Chondrocyte (in vitro differentiated cells): ENCODE measurements around the gene CGRRF1. TPM values are rescaled to one million over a fixed set of nuclear protein-coding genes. Genes with fewer than 3 reads are reported as not detected.

ENCODE experiments used
- DNase-seq: peaks from one replicate; pipeline ENCODE4 v3.0.0; 2021; ENCODE audit warnings: mixed read lengths, low spot score
- H3K27ac Mint-ChIP-seq: one replicate; pipeline ENCODE4 v1.8.0; 2021; ENCODE audit warnings: mild to moderate bottlenecking, moderate library complexity, mixed read lengths; ENCODE audit not compliant: unreplicated experiment
- H3K27me3 Mint-ChIP-seq: 2 replicates; pipeline ENCODE4 v1.8.0; 2021; ENCODE audit warnings: low read depth, mixed read lengths
- H3K36me3 Mint-ChIP-seq: 2 replicates; pipeline ENCODE4 v1.8.0; 2021; ENCODE audit warnings: low read depth, mixed read lengths
- H3K4me1 Mint-ChIP-seq: 2 replicates; pipeline ENCODE4 v1.8.0; 2021; ENCODE audit warnings: low read depth, mild to moderate bottlenecking, mixed read lengths
- H3K4me3 Mint-ChIP-seq: one replicate; pipeline ENCODE4 v1.8.0; 2021; ENCODE audit warnings: mild to moderate bottlenecking, moderate library complexity, mixed read lengths; ENCODE audit not compliant: unreplicated experiment
- H3K9me3 Mint-ChIP-seq: 2 replicates; pipeline ENCODE4 v1.8.0; 2021; ENCODE audit warnings: low read depth, mixed read lengths
- CTCF ChIP-seq: fragments of 200-600 bp; sonication (generic); IDR thresholded peaks from 2 replicates; pipeline ENCODE4 v1.5.0; 2021; ENCODE audit warnings: antibody characterized with exemption, mild to moderate bottlenecking, moderate library complexity
- total RNA-seq: library from RNA; stranded (reverse); gene quantifications from 3 replicates; pipeline ENCODE4 v1.2.1, GENCODE V29; 2021

The CGRRF1 gene
- total RNA-seq, 1 donor from 2014 or later = 17.6 TPM

GRCh38 chr14:54564071-54564867, 54.6 kb downstream of the CGRRF1 start:
- Mint-ChIP-seq H3K27me3 (no peaks in the 10 kb centered on the region), H3K36me3 (peaks cover 3% of the 10 kb centered on the region), H3K9me3 (no peaks in the 10 kb centered on the region), H3K4me3 (peak overlapping the region; percentile 84), H3K4me1 (peaks cover 34% of the 10 kb centered on the region), H3K27ac (peak overlapping the region; percentile 95)
- peak; percentile 99 for TF ChIP-seq CTCF
- no peak for DNase-seq

GRCh38 chr14:54564868-54565784, 55.4 kb downstream of the CGRRF1 start:
- H3K4me1 Mint-ChIP-seq = peaks cover 42% of the 10 kb centered on the region
- DNase-seq = peak; percentile 88
- H3K4me3 Mint-ChIP-seq = peak overlapping the region; percentile 84
- H3K27ac Mint-ChIP-seq = peak overlapping the region; percentile 95
- no peaks in the 10 kb centered on the region for H3K27me3 Mint-ChIP-seq
- peak; percentile 72 for TF ChIP-seq CTCF
- H3K36me3 Mint-ChIP-seq = peaks cover 3% of the 10 kb centered on the region
- H3K9me3 Mint-ChIP-seq = no peaks in the 10 kb centered on the region

- H3K36me3 Mint-ChIP-seq = peaks cover 3% of the 10 kb centered on the region
- no peaks in the 10 kb centered on the region for H3K9me3 Mint-ChIP-seq
- H3K27ac Mint-ChIP-seq = peak overlapping the region; percentile 95
- peak; percentile 96 for DNase-seq
- no peaks in the 10 kb centered on the region for H3K27me3 Mint-ChIP-seq
- H3K4me3 Mint-ChIP-seq = peak overlapping the region; percentile 84
- TF ChIP-seq CTCF = peak; percentile 6
- H3K4me1 Mint-ChIP-seq = peaks cover 50% of the 10 kb centered on the region
These were observed 56.2 kb downstream of the CGRRF1 start for GRCh38 chr14:54565785-54566409.

- H3K4me1 Mint-ChIP-seq = peaks cover 54% of the 10 kb centered on the region
- peak; percentile 92 for DNase-seq
- H3K4me3 Mint-ChIP-seq = peak within 1 kb of the TSS; percentile 97
- TF ChIP-seq CTCF = peak; percentile 73
- H3K36me3 Mint-ChIP-seq = peaks cover 5% of the 10 kb centered on the region
- H3K27me3 Mint-ChIP-seq = no peaks in the 10 kb centered on the region
- H3K9me3 Mint-ChIP-seq = no peaks in the 10 kb centered on the region
- peak within 1 kb of the TSS; percentile 99 for H3K27ac Mint-ChIP-seq
These were observed 56.9 kb downstream of the CGRRF1 start, which contains the start of gene SAMD4A for GRCh38 chr14:54566410-54567223. Gene SAMD4A (plus strand): TSS chr14:54567128. CDS start chr14:54567917, 789 bp downstream.
